ENCODE results near the gene PCBP3. TPM values are rescaled to one million over a fixed set of nuclear protein-coding genes. Genes with fewer than 3 reads are reported as not detected.

The PCBP3 gene
- total RNA-seq, 2 experiments from 2014 or later = 3.4 to 3.8 TPM

DNA sequence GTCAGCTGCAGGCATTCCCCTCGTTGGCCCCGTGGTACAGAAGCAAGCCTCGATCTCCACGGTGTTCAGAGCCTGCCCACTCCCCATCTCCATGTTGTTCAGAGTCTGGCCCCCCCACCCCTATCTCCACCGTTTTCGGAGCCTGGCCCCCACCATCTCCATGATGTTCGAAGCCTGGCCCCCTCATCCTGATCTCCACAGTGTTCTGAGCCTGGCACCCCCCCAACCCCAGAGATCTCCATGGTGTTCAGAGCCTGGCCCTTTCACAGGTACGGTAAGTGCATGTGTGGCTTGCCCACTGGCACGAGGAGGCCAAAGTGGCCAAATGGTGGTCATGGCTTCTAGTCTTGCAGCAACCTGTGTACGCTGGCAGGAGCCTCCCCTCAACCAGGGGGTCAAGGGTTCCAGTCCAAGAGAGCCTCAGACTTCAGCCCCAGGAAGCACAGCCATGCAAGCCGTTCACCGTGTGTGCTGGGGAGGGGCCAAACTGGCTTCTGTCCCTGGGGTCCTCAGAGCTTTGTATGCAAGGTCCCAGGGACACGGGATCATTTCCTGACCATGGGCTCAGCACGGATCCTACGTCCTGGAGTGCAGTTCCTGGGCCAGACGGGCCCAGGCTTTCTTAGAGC is 13.3 kb upstream of the PCBP3 start:
- DNase-seq (no peak), ATAC-seq (ENCODE audit: poor library complexity) (no peak)
- intact Hi-C loops (cut with DNase I, micrococcal nuclease) = no loop called here
- Mint-ChIP-seq H3K36me3 (ENCODE audit: low read depth) (no peaks in the 10 kb centered on the region), H3K4me1 (ENCODE audit: low read depth) (peaks cover 22% of the 10 kb centered on the region), H3K27ac (no peak overlapping the region), H3K9me3 (no peaks in the 10 kb centered on the region), H3K4me3 (no peak overlapping the region), H3K27me3 (no peaks in the 10 kb centered on the region)
- Histone ChIP-seq H3K36me3 (ENCODE audit: insufficient read depth, low read length) (no peaks in the 10 kb centered on the region), H3K4me1 (ENCODE audit: insufficient read depth, low read length) (peaks cover 9% of the 10 kb centered on the region), H3K27ac (ENCODE audit: low read depth in 1 of 2, low read length in 2 of 2) (no peak overlapping the region), H3K9me3 (ENCODE audit: control insufficient read depth in 1 of 2, insufficient read depth in 1 of 2, low read length in 2 of 2) (peaks cover 0 to 6% of the 10 kb centered on the region in 2 experiments), H3K4me3 (ENCODE audit: low read length) (no peak overlapping the region), H3K27me3 (ENCODE audit: control insufficient read depth in 1 of 2, insufficient read depth in 2 of 2, low read length in 2 of 2) (peaks cover 0 to 3% of the 10 kb centered on the region in 2 experiments)
- CTCF ChIA-PET = no interaction called here
- POLR2A ChIA-PET = no interaction called here
- TF ChIP-seq, protein P1, sequence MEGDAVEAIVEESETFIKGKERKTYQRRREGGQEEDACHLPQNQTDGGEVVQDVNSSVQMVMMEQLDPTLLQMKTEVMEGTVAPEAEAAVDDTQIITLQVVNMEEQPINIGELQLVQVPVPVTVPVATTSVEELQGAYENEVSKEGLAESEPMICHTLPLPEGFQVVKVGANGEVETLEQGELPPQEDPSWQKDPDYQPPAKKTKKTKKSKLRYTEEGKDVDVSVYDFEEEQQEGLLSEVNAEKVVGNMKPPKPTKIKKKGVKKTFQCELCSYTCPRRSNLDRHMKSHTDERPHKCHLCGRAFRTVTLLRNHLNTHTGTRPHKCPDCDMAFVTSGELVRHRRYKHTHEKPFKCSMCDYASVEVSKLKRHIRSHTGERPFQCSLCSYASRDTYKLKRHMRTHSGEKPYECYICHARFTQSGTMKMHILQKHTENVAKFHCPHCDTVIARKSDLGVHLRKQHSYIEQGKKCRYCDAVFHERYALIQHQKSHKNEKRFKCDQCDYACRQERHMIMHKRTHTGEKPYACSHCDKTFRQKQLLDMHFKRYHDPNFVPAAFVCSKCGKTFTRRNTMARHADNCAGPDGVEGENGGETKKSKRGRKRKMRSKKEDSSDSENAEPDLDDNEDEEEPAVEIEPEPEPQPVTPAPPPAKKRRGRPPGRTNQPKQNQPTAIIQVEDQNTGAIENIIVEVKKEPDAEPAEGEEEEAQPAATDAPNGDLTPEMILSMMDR (IDR thresholded peaks at IDR 0.05) = no peak

DNA sequence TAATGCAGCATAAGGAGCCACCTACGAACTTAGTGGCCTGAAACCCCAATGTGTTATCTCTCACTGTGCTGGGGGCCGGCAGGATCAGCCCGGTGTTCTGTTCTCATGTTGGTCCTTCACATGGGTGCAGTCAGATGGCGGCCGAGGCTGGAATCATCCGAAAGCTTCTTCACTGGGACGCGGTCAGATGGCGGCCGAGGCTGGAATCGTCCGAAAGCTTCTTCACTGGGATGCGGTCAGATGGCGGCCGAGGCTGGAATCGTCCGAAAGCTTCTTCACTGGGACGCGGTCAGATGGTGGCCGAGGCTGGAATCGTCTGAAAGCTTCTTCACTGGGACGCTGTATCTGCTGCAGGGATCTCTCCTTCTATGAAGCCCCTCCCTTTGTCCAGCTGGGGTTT is 12.6 kb upstream of the PCBP3 start:
- peaks cover 0 to 6% of the 10 kb centered on the region in 2 experiments for H3K9me3 ChIP-seq (ENCODE audit: control insufficient read depth in 1 of 2, insufficient read depth in 1 of 2, low read length in 2 of 2)
- no peaks in the 10 kb centered on the region for H3K36me3 ChIP-seq (ENCODE audit: insufficient read depth, low read length)
- peaks cover 9% of the 10 kb centered on the region for H3K4me1 ChIP-seq (ENCODE audit: insufficient read depth, low read length)
- Mint-ChIP-seq H3K9me3 (no peaks in the 10 kb centered on the region), H3K4me1 (ENCODE audit: low read depth) (peaks cover 22% of the 10 kb centered on the region), H3K27me3 (no peaks in the 10 kb centered on the region), H3K4me3 (no peak overlapping the region), H3K36me3 (ENCODE audit: low read depth) (no peaks in the 10 kb centered on the region), H3K27ac (no peak overlapping the region)
- ATAC-seq (ENCODE audit: poor library complexity) = no peak
- TF ChIP-seq, protein P1 (IDR thresholded peaks at IDR 0.05) = no peak
- DNase-seq = no peak
- ChIA-PET CTCF (no interaction called here), POLR2A (no interaction called here)
- no peak overlapping the region for H3K27ac ChIP-seq (ENCODE audit: low read depth in 1 of 2, low read length in 2 of 2)
- intact Hi-C loops (cut with DNase I, micrococcal nuclease) = no loop called here
- peaks cover 0 to 3% of the 10 kb centered on the region in 2 experiments for H3K27me3 ChIP-seq (ENCODE audit: control insufficient read depth in 1 of 2, insufficient read depth in 2 of 2, low read length in 2 of 2)
- no peak overlapping the region for H3K4me3 ChIP-seq (ENCODE audit: low read length)

DNA sequence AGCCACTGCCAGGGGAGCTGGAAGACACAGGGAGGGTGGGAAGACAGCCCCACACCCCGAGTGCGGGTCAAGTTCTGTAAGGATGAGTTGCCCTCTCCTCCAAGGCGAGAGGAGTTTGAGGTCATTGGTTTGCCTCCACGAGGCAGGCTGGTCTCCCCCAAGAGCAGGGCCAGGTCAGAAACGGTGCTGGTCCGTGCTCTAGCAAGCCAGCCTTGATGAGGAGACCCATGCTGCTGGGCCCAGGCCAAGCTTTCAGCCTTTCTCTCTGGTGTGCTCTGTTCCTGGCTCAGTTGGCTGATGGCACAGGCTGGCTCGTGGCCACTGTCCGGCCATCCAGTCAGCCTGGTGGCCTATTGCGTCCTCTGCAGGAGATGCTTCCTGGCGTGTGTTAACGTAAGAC is 12.0 kb upstream of the PCBP3 start:
- Histone ChIP-seq H3K36me3 (ENCODE audit: insufficient read depth, low read length) (no peaks in the 10 kb centered on the region), H3K4me1 (ENCODE audit: insufficient read depth, low read length) (peaks cover 9% of the 10 kb centered on the region), H3K27ac (ENCODE audit: low read depth in 1 of 2, low read length in 2 of 2) (no peak overlapping the region), H3K4me3 (ENCODE audit: low read length) (no peak overlapping the region), H3K27me3 (ENCODE audit: control insufficient read depth in 1 of 2, insufficient read depth in 2 of 2, low read length in 2 of 2) (peaks cover 0 to 3% of the 10 kb centered on the region in 2 experiments), H3K9me3 (ENCODE audit: control insufficient read depth in 1 of 2, insufficient read depth in 1 of 2, low read length in 2 of 2) (peaks cover 0 to 6% of the 10 kb centered on the region in 2 experiments)
- Mint-ChIP-seq H3K4me1 (ENCODE audit: low read depth) (peaks cover 22% of the 10 kb centered on the region), H3K36me3 (ENCODE audit: low read depth) (no peaks in the 10 kb centered on the region), H3K4me3 (no peak overlapping the region), H3K9me3 (no peaks in the 10 kb centered on the region), H3K27ac (no peak overlapping the region), H3K27me3 (no peaks in the 10 kb centered on the region)
- ATAC-seq (ENCODE audit: poor library complexity) (no peak), DNase-seq (no peak)
- intact Hi-C loops (cut with DNase I, micrococcal nuclease) = no loop called here
- ChIA-PET CTCF (no interaction called here), POLR2A (no interaction called here)
- TF ChIP-seq, protein P1 (IDR thresholded peaks at IDR 0.05) = no peak

Data from CD4-positive, alpha-beta T cell (primary cell).